H9 (cell line): ENCODE results near the gene ZNF335. TPM values are rescaled to one million over a fixed set of nuclear protein-coding genes. Genes with fewer than 3 reads are reported as not detected.
A peak's percentile ranks its signal among the peaks of the same experiment; 100 is the strongest.

Source experiments
- DNase-seq: peaks from one replicate; pipeline ENCODE4 v3.0.0-alpha.2; 2017
- H2AFZ ChIP-seq: one replicate; pipeline ENCODE4 v1.6.1; 2013; ENCODE audit warnings: mild to moderate bottlenecking, low read length, control low read depth, moderate library complexity
- H2AK5ac ChIP-seq: 2 replicates; pipeline ENCODE4 v1.6.1; 2013; ENCODE audit warnings: low read length, control low read depth, mixed read lengths; ENCODE audit not compliant: insufficient read length
- H2BK120ac ChIP-seq: one replicate; pipeline ENCODE4 v1.6.1; 2013; ENCODE audit warnings: low read depth, mild to moderate bottlenecking, low read length, control low read depth, inconsistent platforms; ENCODE audit not compliant: poor library complexity, severe bottlenecking
- H2BK12ac ChIP-seq: 2 replicates; pipeline ENCODE4 v1.6.1; 2013; ENCODE audit warnings: low read length, control low read depth, mixed read lengths, low read depth; ENCODE audit not compliant: insufficient read length
- H2BK15ac ChIP-seq: 2 replicates; pipeline ENCODE4 v1.6.1; 2013; ENCODE audit warnings: low read depth, low read length, control low read depth
- H2BK20ac ChIP-seq: one replicate; pipeline ENCODE4 v1.6.1; 2013; ENCODE audit warnings: low read depth, mild to moderate bottlenecking, low read length, control low read depth, inconsistent platforms; ENCODE audit not compliant: poor library complexity, severe bottlenecking
- H2BK5ac ChIP-seq: 2 replicates; pipeline ENCODE4 v1.6.1; 2013; ENCODE audit warnings: low read length, control low read depth, mixed read lengths; ENCODE audit not compliant: insufficient read length
- H3K14ac ChIP-seq: 2 replicates; pipeline ENCODE4 v1.6.1; 2013; ENCODE audit warnings: low read length, control low read depth; ENCODE audit not compliant: insufficient read depth
- H3K18ac ChIP-seq: 2 replicates; pipeline ENCODE4 v1.6.1; 2013; ENCODE audit warnings: low read depth, mild to moderate bottlenecking, mixed read lengths, low read length, control low read depth; ENCODE audit not compliant: insufficient read length
- H3K23ac ChIP-seq: 2 replicates; pipeline ENCODE4 v1.6.1; 2013; ENCODE audit warnings: low read length, control low read depth, mixed read lengths, low read depth; ENCODE audit not compliant: insufficient read length
- H3K23me2 ChIP-seq: 2 replicates; pipeline ENCODE4 v1.6.1; 2013; ENCODE audit warnings: low read depth, mild to moderate bottlenecking, mixed read lengths, low read length, control low read depth; ENCODE audit not compliant: insufficient read length, poor library complexity, severe bottlenecking
- H3K27ac ChIP-seq: 2 replicates; pipeline ENCODE4 v1.5.1; 2013; ENCODE audit warnings: low read length, control low read depth, mixed read lengths, low read depth; ENCODE audit not compliant: insufficient read length
- H3K27me3 ChIP-seq: 2 replicates; pipeline ENCODE4 v1.6.1; 2013; ENCODE audit warnings: low read length, control low read depth, inconsistent platforms; ENCODE audit not compliant: insufficient read depth
- H3K4ac ChIP-seq: 2 replicates; pipeline ENCODE4 v1.6.1; 2013; ENCODE audit warnings: low read depth, mild to moderate bottlenecking, control low read depth, inconsistent platforms, low read length, moderate library complexity
- H3K4me1 ChIP-seq: 2 replicates; pipeline ENCODE4 v1.6.1; 2013; ENCODE audit warnings: low read length, control low read depth, inconsistent platforms; ENCODE audit not compliant: insufficient read depth
- H3K4me2 ChIP-seq: 2 replicates; pipeline ENCODE4 v1.6.1; 2013; ENCODE audit warnings: low read length, control low read depth, mixed read lengths; ENCODE audit not compliant: insufficient read length, insufficient read depth
- H3K56ac ChIP-seq: 2 replicates; pipeline ENCODE4 v1.6.1; 2013; ENCODE audit warnings: low read depth, mild to moderate bottlenecking, mixed read lengths, low read length, control low read depth; ENCODE audit not compliant: insufficient read length
- H3K79me1 ChIP-seq: 2 replicates; pipeline ENCODE4 v1.6.1; 2013; ENCODE audit warnings: low read depth, mild to moderate bottlenecking, moderate library complexity, low read length, control low read depth, inconsistent platforms; ENCODE audit not compliant: insufficient read depth, poor library complexity, severe bottlenecking
- H3K79me2 ChIP-seq: 2 replicates; pipeline ENCODE4 v1.6.1; 2013; ENCODE audit warnings: low read length, control low read depth, inconsistent platforms; ENCODE audit not compliant: insufficient read depth
- H3K9ac ChIP-seq: 2 replicates; pipeline ENCODE4 v1.6.1; 2013; ENCODE audit warnings: low read length, control low read depth, mixed read lengths; ENCODE audit not compliant: insufficient read length; ENCODE audit errors: extremely low read depth
- H3K9me3 ChIP-seq: one replicate; pipeline ENCODE4 v1.6.1; 2013; ENCODE audit warnings: low read depth, low read length, inconsistent platforms; ENCODE audit not compliant: control insufficient read depth
- H3T11ph ChIP-seq: one replicate; pipeline ENCODE4 v1.6.1; 2013; ENCODE audit warnings: mild to moderate bottlenecking, low read length, control low read depth, inconsistent platforms
- H4K20me1 ChIP-seq: one replicate; pipeline ENCODE4 v1.6.1; 2013; ENCODE audit not compliant: control insufficient read depth, insufficient read length, insufficient read depth
- H4K5ac ChIP-seq: 2 replicates; pipeline ENCODE4 v1.6.1; 2013; ENCODE audit warnings: low read depth, mild to moderate bottlenecking, mixed read lengths, low read length, control low read depth; ENCODE audit not compliant: insufficient read length
- H4K8ac ChIP-seq: replicated peaks from 2 replicates; pipeline ENCODE4 v1.6.1; 2013; ENCODE audit warnings: low read length, control low read depth, mixed read lengths, low read depth; ENCODE audit not compliant: insufficient read length
- H4K91ac ChIP-seq: 2 replicates; pipeline ENCODE4 v1.6.1; 2013; ENCODE audit warnings: low read depth, mild to moderate bottlenecking, moderate library complexity, mixed read lengths, low read length, control low read depth; ENCODE audit not compliant: insufficient read length
- H3K27ac Mint-ChIP-seq, 3 experiments: 2 replicates in 2 of 3; 3 replicates in 1 of 3; pipeline ENCODE4 v1.8.0; 2020 to 2021; ENCODE audit warnings: mixed read lengths in 3 of 3, mild to moderate bottlenecking in 1 of 3, moderate library complexity in 1 of 3
- H3K27me3 Mint-ChIP-seq: 2 replicates; pipeline ENCODE4 v1.8.0; 2021; ENCODE audit warnings: low read depth, mild to moderate bottlenecking, moderate library complexity, mixed read lengths
- H3K36me3 Mint-ChIP-seq, 3 experiments: 2 replicates in 2 of 3; 3 replicates in 1 of 3; pipeline ENCODE4 v1.8.0; 2020 to 2021; ENCODE audit warnings: low read depth in 3 of 3, mixed read lengths in 3 of 3; ENCODE audit not compliant: insufficient read depth in 1 of 3
- H3K4me1 Mint-ChIP-seq, 2 experiments: 2 replicates each; pipeline ENCODE4 v1.8.0; 2020; ENCODE audit warnings: mixed read lengths in 2 of 2
- H3K4me3 Mint-ChIP-seq, 2 experiments: 2 replicates in 1 of 2; 3 replicates in 1 of 2; pipeline ENCODE4 v1.8.0; 2020 to 2021; ENCODE audit warnings: mild to moderate bottlenecking in 2 of 2, mixed read lengths in 2 of 2, moderate library complexity in 1 of 2
- H3K9me3 Mint-ChIP-seq, 2 experiments: 2 replicates in 1 of 2; 3 replicates in 1 of 2; pipeline ENCODE4 v1.8.0; 2020; ENCODE audit warnings: mild to moderate bottlenecking in 2 of 2, mixed read lengths in 2 of 2, moderate library complexity in 1 of 2
- CTCF ChIP-seq: fragments of 200-600 bp; sonication (generic); conservative IDR thresholded peaks from 3 replicates; pipeline ENCODE4 v1.8.0; 2021; ENCODE audit warnings: antibody characterized with exemption, mild to moderate bottlenecking
- WGBS: extraction: QIAGEN DNeasy Blood & Tissue Kit; methylation state at CpG from one replicate; pipeline ENCODE4 v1.1.7; 2013; ENCODE audit warnings: missing lambda C conversion rate, low lambda C conversion rate, mixed read lengths; ENCODE audit not compliant: insufficient read length; ENCODE audit errors: extremely low coverage; 5-methylcytosine and 5-hydroxymethylcytosine counted together
- total RNA-seq: library from RNA; stranded (reverse); gene quantifications from 2 replicates; pipeline ENCODE4 v1.2.1, GENCODE V29; 2021

ZNF335 gene
- total RNA-seq, 1 experiment from 2014 or later: 21.1 TPM

GRCh38 chr20:45944965-45945677, 26.9 kb downstream of the ZNF335 start:
- H3K18ac ChIP-seq: no peak overlapping the region
- H3K23me2 ChIP-seq: no peaks in the 10 kb centered on the region
- H3K79me1 ChIP-seq: no peaks in the 10 kb centered on the region
- H3T11ph ChIP-seq: no peak overlapping the region
- H3K9me3 ChIP-seq: no peaks in the 10 kb centered on the region
- H4K8ac ChIP-seq: no peak overlapping the region
- H4K20me1 ChIP-seq: peaks cover 2% of the 10 kb centered on the region
- Mint-ChIP-seq H3K4me3 (no peak overlapping the region), H3K9me3 (no peaks in the 10 kb centered on the region), H3K4me1 (no peaks in the 10 kb centered on the region), H3K27ac (peak overlapping the region in 2 of 3 experiments; percentile 11 to 23; a peak in 1 of 7 replicates), H3K27me3 (no peaks in the 10 kb centered on the region; the same call in 1 of the 2 replicates), H3K36me3 (peaks cover 26 to 69% (median 61%) of the 10 kb centered on the region in 3 experiments; a peak in 6 of 7 replicates)
- no peak overlapping the region for H3K56ac ChIP-seq
- no peak overlapping the region for H3K4me2 ChIP-seq
- H2BK15ac ChIP-seq: no peak overlapping the region
- H2BK12ac ChIP-seq: no peak overlapping the region
- no peak; the same call in 2 of the 3 replicates for TF ChIP-seq CTCF
- no peak for DNase-seq
- no peak overlapping the region for H2AK5ac ChIP-seq
- H4K5ac ChIP-seq: no peak overlapping the region
- H2BK5ac ChIP-seq: no peak overlapping the region
- no CpG with 5 or more reads among the region's 19 CpGs for WGBS
- H2BK20ac ChIP-seq: no peak overlapping the region
- H4K91ac ChIP-seq: no peak overlapping the region
- H2AFZ ChIP-seq: no peak overlapping the region
- no peaks in the 10 kb centered on the region for H3K79me2 ChIP-seq
- H3K4me1 ChIP-seq: no peaks in the 10 kb centered on the region
- no peak overlapping the region for H3K23ac ChIP-seq
- no peak overlapping the region for H3K14ac ChIP-seq
- H3K4ac ChIP-seq: no peak overlapping the region
- H3K27ac ChIP-seq: no peak overlapping the region
- no peak overlapping the region for H2BK120ac ChIP-seq
- H3K27me3 ChIP-seq: no peaks in the 10 kb centered on the region
- H3K9ac ChIP-seq: no peak overlapping the region
